Amniotic stem cell (primary cell): ENCODE results near the gene AJAP1.

Experiments used
- DNase-seq: peaks from one replicate; lab custom pipeline; 2025; lab: John Stamatoyannopoulos, UW

Gene AJAP1

DNA sequence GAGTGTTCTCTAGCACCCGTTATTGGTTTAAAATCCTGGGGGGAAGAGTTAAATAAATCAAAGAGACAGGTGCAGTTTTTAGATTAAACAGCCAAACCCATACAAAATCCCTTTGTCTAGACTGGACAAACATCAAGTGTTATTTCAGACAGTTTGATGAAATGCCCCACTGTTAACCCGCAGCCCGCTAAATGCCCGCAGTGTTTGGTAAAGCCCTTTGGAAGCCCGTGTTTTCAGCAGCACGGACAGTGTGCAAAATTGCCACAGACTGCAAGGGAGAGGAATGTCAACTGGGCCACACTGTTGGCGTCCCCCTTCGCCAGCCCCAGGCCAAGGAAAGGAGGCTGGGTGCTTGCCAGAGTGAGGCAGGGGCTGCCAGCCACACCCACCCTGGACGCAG lies 26.6 kb downstream of the AJAP1 start:
- DNase-seq, result no peak

DNA sequence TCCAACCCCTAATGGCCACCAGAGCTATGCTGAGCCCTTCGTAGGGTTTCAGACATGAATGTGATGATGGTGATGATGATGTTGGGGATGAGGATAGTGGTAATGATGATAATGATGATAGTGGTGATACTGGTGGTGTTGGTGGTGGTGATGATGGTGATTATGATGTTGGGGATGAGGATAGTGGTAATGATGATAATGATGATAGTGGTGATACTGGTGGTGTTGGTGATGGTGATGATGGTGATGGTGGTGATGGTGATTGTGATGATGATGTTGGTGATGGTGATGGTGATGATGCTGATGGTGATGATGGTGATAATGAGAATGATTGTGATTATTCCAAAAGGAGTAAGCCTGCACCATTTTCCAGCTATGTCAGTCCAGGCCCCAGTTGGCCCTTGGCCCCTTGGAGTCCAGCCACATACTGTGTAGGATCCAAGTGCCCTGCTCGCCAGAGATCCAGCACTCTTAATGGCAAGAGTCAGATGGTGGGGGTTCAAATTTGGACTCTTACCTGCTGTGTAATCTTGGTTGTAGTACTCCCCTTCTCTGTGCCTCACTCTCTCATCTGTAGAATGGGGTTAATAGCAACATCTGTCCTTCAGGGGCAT lies 28.3 kb downstream of the AJAP1 start:
- DNase-seq, result no peak

DNA sequence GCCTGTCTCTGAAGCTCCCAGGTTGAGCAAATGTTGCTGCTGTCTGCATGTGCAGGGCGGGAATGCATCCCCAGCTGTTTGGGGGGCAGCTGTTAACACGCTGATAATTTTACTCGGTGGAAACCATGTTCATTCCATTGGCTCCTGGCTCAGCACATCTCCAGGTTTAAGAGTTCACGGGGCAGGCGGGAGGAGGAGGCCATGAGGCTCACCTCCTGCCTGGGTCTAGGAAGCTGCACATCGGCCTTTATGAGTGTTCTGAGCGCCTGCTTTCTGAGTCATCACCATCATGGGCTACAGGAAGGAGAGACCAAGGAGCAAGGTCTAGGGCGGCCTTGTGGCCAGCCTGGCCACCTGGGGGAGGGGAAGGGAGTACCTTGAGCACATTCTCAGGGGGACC lies 29.7 kb downstream of the AJAP1 start:
- no peak for DNase-seq

DNA sequence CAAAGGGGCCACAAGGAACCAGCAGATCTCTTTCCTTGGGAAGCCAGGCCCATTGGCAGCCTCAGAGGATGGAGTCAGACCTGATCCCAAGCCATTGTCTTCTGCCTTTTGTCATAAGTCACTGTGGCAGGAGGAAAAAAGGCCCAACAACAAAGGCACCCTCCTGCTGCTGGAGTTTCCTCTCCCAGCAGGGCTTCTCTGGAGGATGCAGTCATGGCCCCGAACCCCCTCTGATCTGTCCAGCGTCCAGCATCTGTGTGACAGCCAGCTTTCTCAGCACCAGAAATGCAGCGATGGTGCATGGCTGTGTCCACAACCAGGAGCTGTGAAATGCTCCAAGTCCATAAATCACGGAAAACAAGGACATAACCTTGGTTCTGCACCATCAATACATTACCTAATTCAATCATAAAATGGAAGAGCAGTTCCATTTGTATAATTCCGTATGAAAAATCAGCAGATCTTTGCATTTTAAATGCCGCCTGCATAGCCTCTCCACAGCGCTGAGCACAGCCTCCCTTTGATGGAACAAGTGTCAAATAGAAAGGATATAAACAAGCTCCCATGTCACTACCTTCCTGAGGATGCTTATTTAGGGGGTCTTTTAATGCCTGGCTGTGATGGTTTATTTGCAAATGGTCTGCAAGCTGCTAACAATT lies 30.6 kb downstream of the AJAP1 start:
- no peak for DNase-seq

DNA sequence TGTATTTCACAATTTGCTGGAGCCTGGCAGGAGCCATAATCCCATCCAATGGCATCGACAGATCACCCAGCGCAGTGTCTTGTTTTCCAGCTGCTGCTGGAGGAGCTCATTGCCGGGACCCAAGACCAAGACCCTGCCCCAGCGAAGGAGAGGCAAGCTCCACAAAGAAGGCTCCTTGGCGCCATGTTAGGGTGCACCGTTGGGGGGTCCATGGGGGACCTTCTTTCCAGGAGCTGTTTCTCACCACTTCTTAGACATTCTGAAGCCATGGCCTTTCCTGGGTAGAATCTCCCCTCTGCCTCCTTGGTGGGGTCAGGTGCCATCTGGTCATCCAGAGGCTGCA lies 31.1 kb downstream of the AJAP1 start:
- no peak for DNase-seq

DNA sequence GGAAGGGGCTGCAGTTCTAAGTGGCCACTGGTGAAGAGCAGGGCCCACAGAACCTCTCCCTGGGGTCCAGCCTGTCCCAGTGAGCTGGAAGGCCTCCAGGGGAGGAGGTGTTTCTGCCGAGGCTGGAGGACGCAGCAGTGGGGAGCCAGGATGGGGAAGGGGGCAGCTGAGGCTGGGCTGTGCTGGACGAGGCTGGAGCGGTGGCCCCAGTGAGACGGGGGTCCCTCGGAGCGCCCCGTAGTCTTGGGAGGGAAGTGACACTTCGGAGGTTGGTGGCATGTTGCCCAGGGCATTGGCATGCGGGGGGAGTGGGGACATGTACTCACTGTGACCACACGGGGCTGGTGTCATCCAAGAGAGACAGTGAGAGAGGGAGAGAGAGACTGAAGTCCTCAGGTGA lies 33.5 kb downstream of the AJAP1 start:
- DNase-seq, result no peak

DNA sequence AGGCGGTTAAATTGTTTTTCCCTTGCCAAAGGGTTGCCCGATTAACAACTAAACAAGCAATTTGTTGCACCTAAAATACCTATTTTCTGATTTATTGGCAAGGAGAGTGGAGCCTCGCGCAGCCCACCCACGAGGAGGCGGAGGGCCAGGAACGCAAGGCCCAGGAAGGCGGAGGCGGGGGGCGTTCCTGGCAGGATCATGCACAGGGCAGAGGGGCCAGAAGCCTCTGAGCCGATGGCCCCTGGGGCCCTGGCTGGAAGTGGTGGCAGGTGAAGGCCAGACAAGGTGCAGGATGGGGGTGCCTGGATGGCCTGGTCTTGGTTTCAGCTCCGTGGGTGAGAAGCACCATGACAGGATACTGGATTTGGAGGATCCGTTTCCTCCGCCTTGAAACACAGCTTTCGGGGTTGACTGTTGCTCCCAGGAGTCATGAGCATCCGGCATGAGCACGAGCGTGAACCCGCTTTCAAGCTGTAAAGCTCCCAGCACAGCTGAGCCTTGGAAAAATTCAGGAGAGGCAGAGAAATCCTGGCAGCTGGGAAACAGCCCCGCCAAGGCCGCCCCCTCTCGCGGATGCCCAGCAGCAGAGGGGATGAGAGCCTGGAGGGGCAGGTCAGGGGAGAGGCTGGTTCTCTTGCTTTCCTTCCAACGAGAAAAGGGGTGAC lies 35.0 kb downstream of the AJAP1 start:
- no peak for DNase-seq

DNA sequence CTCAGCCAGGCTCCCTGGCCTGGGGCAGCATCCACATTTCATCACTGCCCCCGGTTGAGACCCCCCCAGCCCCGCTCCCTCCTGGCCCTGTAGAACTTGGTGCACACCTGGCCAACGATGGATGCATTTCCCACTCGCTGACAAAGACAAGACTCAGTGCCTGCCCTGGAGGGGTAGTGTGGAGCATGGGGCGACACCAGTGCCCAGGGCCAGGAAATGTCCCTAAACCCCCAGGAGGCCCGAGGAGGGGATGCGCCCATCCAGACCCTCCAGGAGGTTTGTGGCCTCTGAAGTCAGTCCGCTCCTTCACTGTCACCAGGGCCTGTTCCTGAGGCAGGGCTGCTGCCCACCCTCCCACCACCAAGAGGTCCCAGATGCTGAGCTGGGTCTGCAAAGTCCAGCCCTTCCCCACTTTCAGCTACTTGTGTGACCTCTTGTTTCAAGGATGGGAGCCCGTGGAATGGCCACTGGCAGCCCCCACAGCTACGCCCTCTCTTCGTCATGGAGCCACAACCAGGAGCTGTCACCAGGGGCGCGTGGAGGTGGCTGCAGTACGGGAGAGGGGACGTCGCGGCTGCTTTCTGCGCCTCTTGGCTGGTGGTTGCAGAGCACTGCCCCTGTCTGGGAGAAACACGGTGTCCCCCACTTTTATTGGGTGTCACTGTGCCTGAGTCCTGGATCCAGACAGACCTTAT lies 35.7 kb downstream of the AJAP1 start:
- no peak for DNase-seq

DNA sequence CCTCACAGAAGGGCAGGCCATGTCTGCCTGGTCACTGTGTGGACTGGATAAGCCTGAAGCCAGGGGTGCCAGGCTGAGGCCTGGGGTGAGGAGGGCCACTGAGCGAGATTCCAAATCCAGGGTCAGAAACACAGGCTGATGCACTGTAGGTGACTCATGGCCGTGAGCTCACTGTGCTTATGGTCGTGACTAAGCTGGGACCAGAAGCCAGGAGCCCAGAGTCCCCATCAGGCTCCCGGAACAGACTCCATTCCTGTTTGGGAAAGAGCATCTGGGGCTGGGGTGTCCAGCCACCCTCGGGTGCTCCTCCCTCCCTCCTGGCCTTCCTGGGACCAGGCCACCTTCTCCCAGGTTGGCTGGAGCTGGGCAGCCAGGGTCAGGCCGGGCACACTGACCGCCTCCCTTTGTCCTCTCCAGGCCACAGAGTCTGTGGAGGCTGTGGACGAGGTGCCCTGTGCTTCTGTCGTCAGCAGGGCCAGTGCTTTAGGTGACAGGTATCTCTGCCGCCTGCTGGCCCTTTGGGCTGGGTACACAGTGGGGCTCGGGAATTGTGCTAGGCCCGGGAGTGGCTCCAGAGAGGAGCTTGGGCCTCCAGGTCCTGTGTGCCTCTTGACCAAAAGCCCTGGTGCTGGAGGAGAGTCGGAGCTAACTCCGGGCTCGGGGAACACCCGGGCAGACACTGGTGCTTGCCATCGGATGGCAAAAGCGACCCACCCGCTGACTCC lies 36.7 kb downstream of the AJAP1 start:
- no peak for DNase-seq

DNA sequence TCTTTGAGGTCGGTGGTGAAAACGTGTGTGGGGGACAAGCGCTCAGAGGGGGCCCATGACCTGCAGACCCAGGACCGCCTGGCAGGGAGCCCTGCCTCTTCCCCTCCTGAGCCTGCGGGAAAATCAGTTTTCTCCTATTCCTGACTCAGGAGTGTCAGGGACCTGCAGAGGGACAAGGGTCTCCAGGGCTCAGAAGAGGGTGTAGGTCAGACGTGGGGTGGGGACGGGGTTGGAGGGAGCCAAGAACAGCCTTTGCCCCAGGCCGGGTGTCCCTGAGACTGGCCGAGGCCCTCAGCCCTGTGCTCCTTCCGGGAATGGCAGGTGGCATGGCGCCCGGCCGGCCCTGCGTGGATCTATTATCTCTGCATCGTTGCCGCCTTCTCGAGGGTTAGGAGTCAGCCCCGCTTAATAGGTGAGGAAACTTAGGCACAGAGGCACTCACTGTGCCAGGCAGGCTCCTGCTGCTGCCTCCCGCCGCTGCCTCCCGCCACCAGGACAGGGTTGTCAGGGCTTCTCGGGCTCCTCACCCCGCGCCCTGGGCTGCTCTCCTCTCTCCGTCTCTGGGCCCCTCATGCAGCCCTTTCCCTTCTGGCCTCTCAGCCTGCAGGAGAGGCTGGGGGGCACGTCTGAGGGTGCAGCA lies 37.5 kb downstream of the AJAP1 start:
- DNase-seq, result no peak

DNA sequence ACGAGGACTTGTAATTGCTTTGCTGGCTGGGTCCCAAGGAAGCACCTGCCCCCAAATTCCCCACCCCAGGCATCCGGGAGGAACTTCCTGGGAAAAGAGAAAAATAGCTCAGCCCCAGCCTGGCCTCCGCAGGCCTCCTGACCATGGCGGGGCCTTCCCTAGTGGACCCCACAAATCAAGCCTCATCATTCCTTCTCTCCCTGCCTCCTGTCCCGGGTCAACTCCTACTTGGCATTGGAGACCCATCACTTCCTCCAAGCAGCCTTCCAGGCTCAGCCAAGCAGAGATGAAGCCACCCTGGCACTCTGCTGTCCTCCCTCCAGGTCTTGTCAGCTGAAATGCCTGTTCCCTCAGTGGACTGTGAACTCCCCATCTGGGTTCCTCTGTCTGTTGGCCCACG lies 38.0 kb downstream of the AJAP1 start:
- DNase-seq, result no peak

DNA sequence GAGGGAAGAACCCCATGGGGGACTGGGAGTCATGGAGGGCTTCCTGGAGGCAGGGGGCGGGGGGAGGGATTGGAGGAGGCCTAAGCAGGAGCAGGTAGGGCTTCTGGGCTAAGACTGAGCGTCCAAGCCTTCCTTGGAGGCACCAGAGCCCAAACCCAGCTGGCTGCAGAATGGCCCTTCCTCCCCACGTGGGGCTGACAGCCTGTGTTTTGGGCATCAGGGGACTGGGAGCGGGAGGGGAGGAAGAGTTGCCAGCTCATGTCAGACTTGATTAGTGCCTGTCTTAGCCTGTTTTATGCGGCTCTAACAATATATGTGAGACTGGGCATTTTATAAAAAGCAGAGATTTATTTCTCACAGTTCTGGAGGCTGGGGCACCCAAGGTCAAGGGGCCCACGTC lies 38.9 kb downstream of the AJAP1 start:
- no peak for DNase-seq

DNA sequence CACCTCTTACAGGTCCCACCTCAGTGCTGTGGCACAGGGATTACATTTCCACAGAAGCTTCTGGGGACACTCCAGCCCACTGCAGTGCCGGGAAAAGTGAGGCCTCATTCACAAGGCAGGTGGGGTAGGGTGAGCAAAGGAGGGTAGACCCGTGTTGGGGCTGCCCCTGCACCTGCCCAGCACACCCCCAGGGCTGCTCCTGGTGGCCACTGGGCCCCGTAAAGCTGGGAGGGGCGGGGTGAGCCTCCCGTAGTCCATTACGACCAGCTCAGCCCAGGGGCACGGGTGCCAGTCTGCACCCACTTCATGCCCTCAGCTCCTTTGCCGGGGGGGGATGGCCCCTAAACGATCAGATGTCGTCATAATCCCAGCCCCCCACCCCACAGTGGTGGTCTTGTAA lies 39.5 kb downstream of the AJAP1 start:
- DNase-seq, result no peak

DNA sequence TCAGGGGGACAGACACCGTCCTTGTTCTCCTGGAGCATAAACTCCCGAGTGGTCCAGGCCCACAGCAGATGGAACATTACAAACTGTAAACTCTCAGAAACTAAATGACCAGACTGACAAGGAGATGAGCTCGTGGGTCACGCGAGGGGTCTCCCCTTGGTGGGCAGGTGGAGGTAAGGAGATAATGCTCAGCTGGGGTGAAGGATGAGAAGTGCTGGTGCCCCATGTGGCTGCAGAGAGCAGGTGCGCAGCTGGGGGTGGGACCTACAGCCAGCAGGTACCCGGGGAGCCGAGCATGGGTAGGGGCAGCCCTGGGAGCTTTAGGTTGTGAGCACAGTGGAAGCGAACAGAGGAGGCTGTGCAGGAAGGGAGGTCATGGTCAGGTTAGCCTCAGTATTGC lies 40.1 kb downstream of the AJAP1 start:
- DNase-seq, result no peak

DNA sequence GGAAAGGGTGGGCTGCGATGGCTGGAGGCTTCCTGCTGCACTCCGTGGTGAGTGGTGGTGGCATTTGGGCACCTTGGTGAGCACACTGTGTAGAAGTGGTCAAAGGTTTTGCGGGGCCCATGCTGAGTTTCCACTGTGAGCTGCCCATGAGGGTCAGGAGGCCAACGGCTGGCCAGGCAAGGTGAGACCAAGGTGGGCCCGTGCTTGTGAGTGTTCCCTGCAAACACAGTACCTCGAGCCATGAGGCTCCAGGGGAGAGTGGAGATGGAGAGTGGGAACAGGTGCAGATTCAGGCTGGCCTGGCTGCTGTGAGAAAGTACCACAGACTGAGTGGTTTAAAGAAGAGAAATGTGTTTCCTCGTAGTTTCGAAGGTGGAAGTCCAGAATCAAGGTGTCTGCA lies 40.8 kb downstream of the AJAP1 start:
- no peak for DNase-seq

DNA sequence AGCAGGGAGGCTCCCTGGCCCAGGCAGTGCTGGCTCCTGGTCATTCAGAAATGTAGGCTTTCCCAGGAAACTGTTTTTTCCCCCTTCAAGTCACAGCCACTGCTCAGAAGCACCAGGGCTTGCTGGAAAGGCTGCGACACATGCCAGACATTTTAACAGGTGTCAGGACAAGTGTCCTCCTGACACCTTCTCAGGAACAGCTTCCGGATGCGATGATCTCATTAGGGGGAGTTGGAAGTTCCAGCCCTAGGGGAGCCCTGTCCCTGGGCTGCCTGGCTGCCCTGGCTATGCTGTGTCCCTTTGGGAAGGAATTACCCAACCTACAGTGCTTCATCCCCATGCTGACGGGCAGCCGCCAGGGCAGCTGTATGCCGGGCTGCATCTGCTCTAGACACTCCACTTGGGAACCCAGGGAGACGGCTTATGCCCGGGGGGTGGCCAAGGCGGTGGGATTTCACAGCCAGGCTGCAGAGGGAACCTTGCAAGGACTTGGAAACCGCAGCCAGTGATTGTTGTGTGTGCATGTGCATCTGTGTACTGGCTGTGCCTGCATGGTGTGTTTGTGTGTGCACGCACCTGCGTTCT lies 41.8 kb downstream of the AJAP1 start:
- no peak for DNase-seq

DNA sequence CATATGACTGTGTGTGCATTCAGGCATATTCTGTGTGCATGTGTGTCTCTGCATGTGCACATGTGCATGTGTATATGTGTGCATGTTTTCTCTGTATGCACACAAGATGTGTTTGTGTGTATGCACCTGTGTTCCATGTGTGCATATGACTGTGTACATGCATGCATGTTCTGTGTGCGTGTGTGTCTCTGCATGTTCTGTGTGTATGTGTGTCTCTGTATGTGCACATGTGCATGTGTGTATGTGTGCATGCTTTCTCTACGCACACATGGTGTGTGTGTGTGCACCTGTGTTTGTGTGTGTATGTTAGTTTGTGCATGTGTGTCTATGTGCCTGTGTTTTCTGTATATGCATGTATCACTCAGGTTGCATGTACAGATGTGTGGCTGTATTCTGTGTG lies 42.3 kb downstream of the AJAP1 start:
- no peak for DNase-seq

DNA sequence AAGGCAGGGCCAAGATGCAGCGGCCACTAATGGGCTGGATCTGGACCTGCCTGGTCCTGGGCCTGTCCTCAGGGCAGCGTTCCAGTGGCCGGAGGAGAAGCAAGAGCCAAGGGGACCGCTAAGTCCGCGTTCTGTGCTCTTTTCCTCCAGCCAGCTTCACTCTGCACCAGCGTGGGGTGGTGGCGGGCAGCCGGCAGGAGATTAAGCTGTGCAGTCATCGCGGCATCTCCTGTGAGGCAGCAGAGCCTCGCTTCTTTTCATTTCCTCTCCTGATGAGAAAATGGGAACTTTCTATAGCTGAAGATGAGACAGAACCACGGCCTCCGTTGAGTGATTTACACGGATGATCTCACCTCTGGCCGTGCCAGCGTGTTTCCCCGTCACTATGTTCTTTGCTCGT lies 43.4 kb downstream of the AJAP1 start:
- DNase-seq, result no peak

DNA sequence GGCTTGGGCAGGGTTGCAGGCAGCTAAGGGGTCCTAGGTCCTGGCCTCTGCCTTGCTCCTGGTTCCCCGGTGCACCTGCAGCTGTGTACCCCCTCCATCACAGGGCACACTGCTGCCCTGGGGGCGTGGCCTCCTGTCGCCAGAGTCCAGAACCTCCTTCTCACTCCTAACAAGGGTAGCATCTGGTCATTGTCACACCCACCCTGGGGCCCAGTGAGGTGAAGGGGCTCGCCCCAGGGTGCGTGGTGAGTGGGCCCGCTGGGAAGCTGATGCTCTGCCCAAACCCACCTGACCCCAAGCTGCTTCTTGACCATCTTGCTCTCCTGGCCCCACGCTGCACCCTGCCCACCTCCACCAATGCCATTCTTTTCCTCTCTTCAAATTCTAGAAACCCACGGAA lies 44.5 kb downstream of the AJAP1 start:
- no peak for DNase-seq

DNA sequence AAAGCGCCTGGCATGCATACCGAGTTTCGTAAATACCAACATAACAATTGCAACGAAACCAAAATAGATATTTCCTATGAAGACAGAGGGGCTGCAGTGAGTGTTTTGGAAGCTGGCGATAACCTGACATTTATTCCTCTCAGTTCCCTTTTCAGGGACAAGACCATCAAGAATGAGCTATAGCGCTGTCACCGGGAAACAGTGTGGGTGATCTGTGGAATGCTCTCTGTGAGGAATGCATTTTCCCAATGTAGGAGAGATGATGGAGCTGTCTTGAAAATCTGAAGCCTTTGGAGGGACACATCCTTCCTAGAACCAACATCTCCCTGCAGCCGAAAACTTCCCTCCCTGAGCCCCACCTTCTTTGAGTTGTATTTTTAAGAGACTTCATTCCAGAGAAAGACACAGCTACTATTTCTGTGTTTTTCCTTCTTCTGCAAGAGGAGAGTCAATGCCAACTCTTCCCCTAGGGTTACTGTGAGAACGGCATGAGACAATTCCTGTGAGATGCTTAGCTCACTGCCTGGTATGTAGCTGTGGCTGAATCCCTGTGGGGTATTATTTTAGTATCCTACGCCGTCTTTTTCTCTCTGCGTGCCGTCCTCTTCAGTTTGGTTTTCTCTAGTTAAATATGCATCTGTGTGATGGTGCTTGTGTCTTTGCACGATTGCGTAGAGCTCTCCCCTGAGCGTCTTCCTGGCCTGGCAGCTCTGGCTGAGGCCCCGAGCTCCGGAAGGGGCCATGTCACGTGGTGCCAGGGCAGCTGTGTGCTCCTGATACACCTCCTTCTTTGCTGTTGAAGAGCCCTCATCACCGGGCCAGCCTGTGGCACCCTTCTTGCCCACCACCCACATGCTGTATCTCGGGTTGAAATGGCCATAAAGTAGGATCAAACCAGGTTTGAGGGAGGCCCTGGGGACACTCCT lies 45.2 kb downstream of the AJAP1 start:
- no peak for DNase-seq

DNA sequence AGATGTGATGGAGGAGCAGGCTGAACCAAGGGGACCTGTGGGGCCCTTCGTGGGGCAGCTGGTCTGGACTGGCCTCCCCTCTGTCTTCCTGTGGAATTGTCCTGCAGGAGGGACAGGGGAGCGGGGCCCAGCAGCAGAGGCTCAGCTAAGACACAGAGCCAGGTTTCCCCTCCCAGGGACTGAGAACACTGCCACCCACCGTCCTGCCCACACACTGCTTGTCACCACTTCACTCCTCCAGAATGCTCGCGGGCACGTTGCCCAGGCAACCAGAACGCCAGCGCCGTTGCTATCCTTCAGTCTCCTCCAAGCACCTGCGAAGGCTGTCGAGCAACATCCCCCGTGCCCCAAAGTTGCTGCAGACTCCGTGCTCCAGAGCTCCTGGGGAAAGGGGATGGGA lies 46.4 kb downstream of the AJAP1 start:
- DNase-seq, result no peak
